SJCRH30 (cell line): Measurements from ENCODE around the gene TAS2R4. TPM values are rescaled to one million over a fixed set of nuclear protein-coding genes. Genes with fewer than 3 reads are reported as not detected.
A peak's percentile ranks its signal among the peaks of the same experiment; 100 is the strongest.
"Not testable (repeated sequence)": the region's sequence is repeated elsewhere in the genome, so short reads cannot be mapped to it uniquely, and the experiment has no call there.

Source experiments
- DNase-seq, 2 experiments: peaks; one replicate each; pipeline ENCODE4 v3.0.0-alpha.2; 2015 to 2020
- H3K27ac ChIP-seq: fragments of 250-450 bp; sonication (Bioruptor Pico); 2 replicates; pipeline ENCODE4 v1.5.1; 2020; ENCODE audit warnings: mild to moderate bottlenecking, moderate library complexity
- H3K27me3 ChIP-seq: fragments of 250-450 bp; sonication (Bioruptor Pico); 2 replicates; pipeline ENCODE4 v1.5.1; 2020; ENCODE audit warnings: mild to moderate bottlenecking, moderate library complexity
- H3K36me3 ChIP-seq: fragments of 250-450 bp; sonication (Bioruptor Pico); 2 replicates; pipeline ENCODE4 v1.5.1; 2020; ENCODE audit warnings: mild to moderate bottlenecking, moderate library complexity
- H3K4me1 ChIP-seq: fragments of 250-450 bp; sonication (Bioruptor Pico); 2 replicates; pipeline ENCODE4 v1.5.1; 2020; ENCODE audit warnings: mild to moderate bottlenecking, moderate library complexity
- H3K4me3 ChIP-seq: fragments of 250-450 bp; sonication (Bioruptor Pico); 2 replicates; pipeline ENCODE4 v1.5.1; 2020; ENCODE audit warnings: mild to moderate bottlenecking, moderate library complexity
- H3K9me3 ChIP-seq: fragments of 250-450 bp; sonication (Bioruptor Pico); replicated peaks from 2 replicates; pipeline ENCODE4 v1.5.1; 2020; ENCODE audit warnings: mild to moderate bottlenecking, moderate library complexity
- total RNA-seq: library from RNA; depleted of rRNA; stranded (reverse); fragments of >200 nt; shearing (Covaris generic); gene quantifications from 2 replicates; pipeline ENCODE4 v1.2.3, GENCODE V29; 2014; rRNA removed

Gene TAS2R4
- total RNA-seq, 1 experiment from 2014 or later, result 0.43 TPM

DNA sequence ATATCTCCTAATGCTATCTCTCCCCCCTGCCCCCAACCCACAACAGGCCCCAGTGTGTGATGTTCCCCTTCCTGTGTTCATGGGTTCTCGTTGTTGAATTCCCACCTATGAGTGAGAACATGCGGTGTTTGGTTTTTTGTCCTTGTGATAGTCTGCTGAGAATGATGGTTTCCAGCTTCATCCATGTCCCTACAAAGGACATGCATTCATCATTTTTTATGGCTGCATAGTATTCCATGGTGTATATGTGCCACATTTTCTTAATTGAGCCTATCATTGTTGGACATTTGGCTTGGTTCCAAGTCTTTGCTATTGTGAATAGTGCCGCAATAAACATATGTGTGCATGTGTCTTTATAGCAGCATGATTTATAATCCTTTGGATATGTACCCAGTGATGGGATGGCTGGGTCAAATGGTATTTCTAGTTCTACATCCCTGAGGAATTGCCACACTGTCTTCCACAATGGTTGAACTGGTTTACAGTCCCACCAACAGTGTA, 6.3 kb upstream of the TAS2R4 start:
- H3K27ac ChIP-seq, H3K27me3 ChIP-seq, H3K36me3 ChIP-seq, H3K4me1 ChIP-seq, DNase-seq, H3K9me3 ChIP-seq, H3K4me3 ChIP-seq: not testable (repeated sequence)

DNA sequence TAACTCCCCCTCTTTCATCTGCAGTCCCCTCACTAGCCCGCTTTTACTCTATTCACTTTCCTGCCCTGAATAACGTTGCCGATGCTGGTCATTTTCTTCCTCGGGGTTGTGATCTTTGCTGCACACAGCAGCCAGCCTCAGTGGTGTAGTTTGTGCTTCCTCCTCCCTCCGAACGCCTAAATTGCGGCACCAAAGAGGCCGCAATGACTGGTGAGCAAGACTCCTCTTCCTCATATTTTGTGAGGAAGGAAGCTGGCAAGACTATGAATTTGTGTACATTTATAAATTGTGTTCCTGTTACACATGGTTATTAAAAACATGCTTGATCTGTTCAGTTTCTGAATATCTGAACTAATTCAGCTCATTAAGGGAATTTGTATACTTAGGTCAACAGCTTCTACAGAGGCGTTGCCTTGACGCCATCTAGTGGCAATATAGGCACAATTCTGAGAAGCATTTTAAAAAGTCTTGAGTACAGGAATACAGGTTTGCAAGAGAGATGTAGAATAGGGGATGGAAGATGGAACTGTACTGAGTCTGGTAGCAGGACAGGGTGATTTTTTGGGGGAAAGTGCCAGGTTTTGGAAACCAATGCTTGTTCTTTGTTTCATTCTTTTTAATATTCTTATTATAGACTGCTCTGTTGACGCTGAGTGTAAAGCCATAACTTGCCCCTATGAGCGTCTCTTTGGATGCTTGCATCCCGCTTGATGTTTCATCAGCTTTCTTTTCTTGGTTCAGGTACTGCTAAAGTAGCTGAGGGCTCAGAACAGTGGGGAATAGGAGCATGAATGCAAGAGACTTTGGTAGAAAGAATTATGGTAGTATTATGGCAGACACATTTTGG, 9.5 kb downstream of the TAS2R4 start:
- H3K9me3 ChIP-seq, result no peaks in the 10 kb centered on the region
- H3K36me3 ChIP-seq, result no peaks in the 10 kb centered on the region
- H3K4me1 ChIP-seq, result no peaks in the 10 kb centered on the region
- H3K27ac ChIP-seq, result no peak overlapping the region
- DNase-seq, result peak; percentile 26 to 69
- H3K27me3 ChIP-seq, result no peaks in the 10 kb centered on the region
- no peak overlapping the region for H3K4me3 ChIP-seq

- no peak for DNase-seq
- Histone ChIP-seq H3K27ac (no peak overlapping the region), H3K9me3 (no peaks in the 10 kb centered on the region)
Observed at GRCh38 chr7:141788296-141788695, 11.8 kb downstream of the TAS2R4 start.

GRCh38 chr7:141789917-141790316, 13.4 kb downstream of the TAS2R4 start, which contains the start of gene TAS2R5:
TAS2R5 (plus strand) TSS chr7:141790217; CDS start chr7:141790362, 145 bp downstream.
- Histone ChIP-seq H3K27me3 (no peaks in the 10 kb centered on the region), H3K9me3 (no peaks in the 10 kb centered on the region), H3K4me1 (no peaks in the 10 kb centered on the region), H3K4me3 (no peak within 1 kb of the TSS), H3K36me3 (no peaks in the 10 kb centered on the region), H3K27ac (no peak within 1 kb of the TSS)
- DNase-seq, result no peak

More at GRCh38 chr7:141788296-141788695, 11.8 kb downstream of the TAS2R4 start:
- no peak overlapping the region for H3K4me3 ChIP-seq
- H3K27me3 ChIP-seq, result no peaks in the 10 kb centered on the region
- H3K36me3 ChIP-seq, result no peaks in the 10 kb centered on the region
- H3K4me1 ChIP-seq, result no peaks in the 10 kb centered on the region

GRCh38 chr7:141792526-141792925, 16.1 kb downstream of the TAS2R4 start:
- Histone ChIP-seq H3K27me3 (no peaks in the 10 kb centered on the region), H3K36me3 (no peaks in the 10 kb centered on the region), H3K9me3 (no peaks in the 10 kb centered on the region), H3K27ac (no peak overlapping the region), H3K4me3 (no peak overlapping the region), H3K4me1 (no peaks in the 10 kb centered on the region)
- no peak for DNase-seq

DNA sequence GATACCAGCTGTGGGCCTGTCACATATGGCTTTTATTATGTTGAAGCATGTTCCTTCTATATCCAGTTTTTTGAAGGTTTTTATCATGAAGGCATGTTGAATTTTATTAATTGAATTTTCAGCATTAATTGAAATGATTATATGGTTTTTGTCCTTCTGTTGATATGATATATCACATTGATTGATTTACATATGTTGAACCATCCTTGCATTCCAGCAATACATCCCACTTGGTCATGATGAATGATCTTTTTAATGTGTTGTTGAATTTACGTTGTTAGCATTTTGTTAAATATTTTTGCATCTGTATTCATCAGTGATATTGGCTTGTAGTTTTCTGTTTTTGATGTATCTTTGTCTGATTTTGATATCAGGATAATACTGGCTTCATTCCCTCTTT, 43.6 kb downstream of the TAS2R4 start:
- Histone ChIP-seq H3K4me1 (no peaks in the 10 kb centered on the region), H3K36me3 (no peaks in the 10 kb centered on the region), H3K9me3 (no peaks in the 10 kb centered on the region), H3K27ac (no peak overlapping the region), H3K4me3 (no peak overlapping the region), H3K27me3 (no peaks in the 10 kb centered on the region)
- no peak for DNase-seq

DNA sequence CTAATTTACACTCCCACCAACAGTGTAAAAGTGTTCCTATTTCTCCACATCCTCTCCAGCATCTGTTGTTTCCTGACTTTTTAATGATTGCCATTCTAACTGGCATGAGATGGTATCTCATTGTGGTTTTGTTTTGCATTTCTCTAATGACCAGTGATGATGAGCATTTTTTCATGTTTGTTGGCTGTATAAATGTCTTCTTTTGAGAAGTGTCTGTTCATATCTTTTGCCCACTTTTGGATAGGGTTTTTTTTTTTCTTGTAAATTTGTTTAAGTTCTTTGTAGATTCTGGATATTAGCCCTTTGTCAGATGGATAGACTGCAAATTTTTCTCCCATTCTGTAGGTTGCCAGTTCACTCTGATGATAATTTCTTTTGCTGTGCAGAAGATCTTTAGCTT, 46.0 kb downstream of the TAS2R4 start:
- not testable (repeated sequence) for H3K27me3 ChIP-seq, H3K9me3 ChIP-seq, H3K36me3 ChIP-seq, H3K27ac ChIP-seq, H3K4me1 ChIP-seq, DNase-seq, H3K4me3 ChIP-seq

Other genes starting within 250 kb of the TAS2R4 start
- 41.5 and 46.7 TPM in 2 replicates for gene AGK, start 225.3 kb upstream of the TAS2R4 start, total RNA-seq
- gene DENND11, start 74.5 kb upstream of the TAS2R4 start, total RNA-seq, result 14.5 and 17.0 TPM in 2 replicates
- not detected in 2 replicates for gene WEE2, start 68.3 kb upstream of the TAS2R4 start, total RNA-seq
- 369 and 396 TPM in 2 replicates for gene SSBP1, start 38.3 kb upstream of the TAS2R4 start, total RNA-seq
- gene TAS2R3, start 12.6 kb upstream of the TAS2R4 start, total RNA-seq, result 0.24 and 0.38 TPM in 2 replicates
- 0.18 TPM in 1 of 2 replicates, not detected in the other for gene TAS2R5, start 13.5 kb downstream of the TAS2R4 start, total RNA-seq
- gene PRSS37, start 64.8 kb downstream of the TAS2R4 start, total RNA-seq, result not detected in 2 replicates
- gene OR9A4, start 139.7 kb downstream of the TAS2R4 start, total RNA-seq, result not detected in 2 replicates
- not detected in 2 replicates for gene CLEC5A, start 170.3 kb downstream of the TAS2R4 start, total RNA-seq
- gene TAS2R38, start 197.1 kb downstream of the TAS2R4 start, total RNA-seq, result not detected in 2 replicates
- 0.02 TPM in 1 of 2 replicates, not detected in the other for gene MGAM, start 219.2 kb downstream of the TAS2R4 start, total RNA-seq